Measurements from ENCODE around the gene ATPAF1.

The ATPAF1 gene

GRCh38 chr1:46582972-46583371, 85.2 kb downstream of the ATPAF1 start:
- DNase-seq: no peak

All from NCI-H524 (cell line).